HepG2 (cell line): ENCODE results near the gene CORO7. TPM values are rescaled to one million over a fixed set of nuclear protein-coding genes. Genes with fewer than 3 reads are reported as not detected.
A peak's percentile ranks its signal among the peaks of the same experiment; 100 is the strongest.

Source experiments
- AFF4 ChIP-seq: sonication (generic); formaldehyde crosslinking; IDR thresholded peaks from 2 replicates; pipeline ENCODE4 v1.4.0; 2020; ENCODE audit warnings: missing genetic modification reagents
- DR1 ChIP-seq: sonication (generic); formaldehyde crosslinking; IDR thresholded peaks from 2 replicates; pipeline ENCODE4 v1.8.0; 2021; ENCODE audit warnings: mild to moderate bottlenecking, missing genetic modification reagents, inconsistent platforms
- FOXA1 ChIP-seq, 2 experiments: fragments of 450-650 bp in 1 of 2; sonication (generic) in 1 of 2; formaldehyde crosslinking in 1 of 2; IDR thresholded peaks; 2 replicates each; pipeline versions ENCODE4 v1.4.0 to v1.6.1; 2016 to 2020; ENCODE audit warnings: missing genetic modification reagents in 1 of 2
- FOXC1 ChIP-seq: sonication (generic); formaldehyde crosslinking; IDR thresholded peaks from 2 replicates; pipeline ENCODE4 v1.8.0; 2022; ENCODE audit warnings: mild to moderate bottlenecking, missing genetic modification reagents, borderline replicate concordance
- GRHL1 ChIP-seq: sonication (generic); formaldehyde crosslinking; conservative IDR thresholded peaks from 2 replicates; pipeline ENCODE4 v1.8.0; 2022; ENCODE audit warnings: missing genetic modification reagents
- HNRNPL ChIP-seq: fragments of 200-400 bp; formaldehyde crosslinking; IDR thresholded peaks from 2 replicates; pipeline ENCODE4 v1.6.1; 2017; ENCODE audit warnings: mild to moderate bottlenecking, low read depth, low read length
- KDM6A ChIP-seq: IDR thresholded peaks from 2 replicates; pipeline ENCODE4 v1.6.1; 2016; ENCODE audit warnings: low read depth
- KLF9 ChIP-seq: IDR thresholded peaks from 2 replicates; pipeline ENCODE4 v1.6.1; 2016; ENCODE audit warnings: low read depth
- MTA1 ChIP-seq: sonication (generic); formaldehyde crosslinking; IDR thresholded peaks from 2 replicates; pipeline ENCODE4 v1.4.0; 2020; ENCODE audit warnings: missing genetic modification reagents, mild to moderate bottlenecking, borderline replicate concordance
- PHB2 ChIP-seq: fragments of 450-650 bp; IDR thresholded peaks from 2 replicates; pipeline ENCODE4 v1.6.1; 2018; ENCODE audit not compliant: partially characterized antibody
- PHF5A ChIP-seq: IDR thresholded peaks from one replicate; pipeline ENCODE4 v1.6.1; 2018; ENCODE audit warnings: low read depth, missing genetic modification reagents; ENCODE audit not compliant: unreplicated experiment
- RORA ChIP-seq: sonication (generic); formaldehyde crosslinking; IDR thresholded peaks from 2 replicates; pipeline ENCODE4 v1.5.0; 2020; ENCODE audit warnings: mild to moderate bottlenecking, missing genetic modification reagents, moderate library complexity
- RXRA ChIP-seq: sonication (generic); formaldehyde crosslinking; IDR thresholded peaks from 2 replicates; pipeline ENCODE4 v1.5.1; 2020; ENCODE audit warnings: missing genetic modification reagents
- SETDB1 ChIP-seq: sonication (generic); formaldehyde crosslinking; IDR thresholded peaks from 2 replicates; pipeline ENCODE4 v1.5.1; 2020; ENCODE audit warnings: missing genetic modification reagents, mild to moderate bottlenecking, borderline replicate concordance
- SIN3A ChIP-seq: IDR thresholded peaks from 2 replicates; pipeline ENCODE4 v1.6.1; 2011; ENCODE audit warnings: low read depth, mild to moderate bottlenecking, control low read depth, low read length, borderline replicate concordance
- SNRNP70 ChIP-seq: fragments of 200-400 bp; formaldehyde crosslinking; IDR thresholded peaks from 2 replicates; pipeline ENCODE4 v1.6.1; 2017; ENCODE audit warnings: mild to moderate bottlenecking, low read depth, low read length, moderate library complexity
- SRSF1 ChIP-seq: fragments of 200-400 bp; formaldehyde crosslinking; optimal IDR thresholded peaks from 2 replicates; pipeline ENCODE3; 2017; ENCODE audit warnings: mild to moderate bottlenecking, low read depth, low read length, moderate library complexity
- TRIM24 ChIP-seq: sonication (generic); formaldehyde crosslinking; IDR thresholded peaks from 2 replicates; pipeline ENCODE4 v1.8.0; 2022; ENCODE audit warnings: mild to moderate bottlenecking, missing genetic modification reagents
- ZNF205 ChIP-seq: IDR thresholded peaks from 2 replicates; pipeline ENCODE4 v1.6.1; 2018; ENCODE audit warnings: missing biosample characterization, missing genetic modification reagents
- ZNF564 ChIP-seq: sonication (generic); formaldehyde crosslinking; IDR thresholded peaks from 2 replicates; pipeline ENCODE4 v1.8.1; 2023; ENCODE audit warnings: mild to moderate bottlenecking, missing genetic modification reagents
- ZNF724P ChIP-seq: sonication (generic); formaldehyde crosslinking; IDR thresholded peaks from 2 replicates; pipeline ENCODE4 v1.8.0; 2022; ENCODE audit warnings: missing genetic modification reagents, borderline replicate concordance
- ZNF772 ChIP-seq: sonication (generic); formaldehyde crosslinking; IDR thresholded peaks from 2 replicates; pipeline ENCODE4 v1.5.0; 2020; ENCODE audit warnings: mild to moderate bottlenecking, missing genetic modification reagents
- ZSCAN20 ChIP-seq: sonication (generic); formaldehyde crosslinking; IDR thresholded peaks from 2 replicates; pipeline ENCODE4 v1.4.0; 2020; ENCODE audit warnings: missing genetic modification reagents, mild to moderate bottlenecking, borderline replicate concordance
- polyA plus RNA-seq, 8 experiments: library from polyadenylated mRNA; depleted of rRNA in 3 of 8; stranded (reverse) in 7 of 8; unstranded in 1 of 8; fragments of >200 nt; fragmentation: Illumina TruSeq in 4 of 8; extraction: Trizol in 4 of 8; gene quantifications; 2 replicates each; pipeline versions ENCODE4 v1.2.1 to v1.2.3, GENCODE V29; 2011 to 2016; ENCODE audit warnings: low read depth in 4 of 8, missing spikeins in 1 of 8, mixed read lengths in 1 of 8; ENCODE audit not compliant: insufficient read depth in 1 of 8
- total RNA-seq, 5 experiments: library from RNA; depleted of rRNA; stranded (reverse); fragments of >200 nt; fragmentation: Illumina TruSeq; extraction: Trizol; gene quantifications; 2 replicates each; pipeline ENCODE4 v1.2.3, GENCODE V29; 2016; ENCODE audit warnings: low read depth in 1 of 5
- TF ChIP-seq, protein P1 (sequence below): sonication (generic); formaldehyde crosslinking; IDR thresholded peaks from 2 replicates; pipeline ENCODE4 v1.5.0; 2020; ENCODE audit warnings: mild to moderate bottlenecking, missing genetic modification reagents

The CORO7 gene
- total and polyA plus RNA-seq, 2 of the 13 experiments (the other 11 are each of a cell fraction or from before 2014, with no cell fraction given), result 9.9 to 14.3 TPM

GRCh38 chr16:4367393-4367856 is 49.0 kb downstream of the CORO7 start (continued):
- no peak for TF ChIP-seq HNRNPL
- peak; percentile 66; the same call in 1 of the 2 replicates for TF ChIP-seq ZNF772 (CRISPR knock-in tag)
- no peak; the same call in 1 of the 2 replicates for TF ChIP-seq DR1 (CRISPR knock-in tag)
- no peak for TF ChIP-seq SNRNP70
- no peak for TF ChIP-seq PHB2
- no peak for TF ChIP-seq SRSF1
- TF ChIP-seq RORA (CRISPR knock-in tag), result no peak
- no peak for TF ChIP-seq SIN3A
- no peak for TF ChIP-seq ZNF724P (CRISPR knock-in tag)
- peak; percentile 92 for TF ChIP-seq MTA1 (CRISPR knock-in tag)
- TF ChIP-seq, protein P1, sequence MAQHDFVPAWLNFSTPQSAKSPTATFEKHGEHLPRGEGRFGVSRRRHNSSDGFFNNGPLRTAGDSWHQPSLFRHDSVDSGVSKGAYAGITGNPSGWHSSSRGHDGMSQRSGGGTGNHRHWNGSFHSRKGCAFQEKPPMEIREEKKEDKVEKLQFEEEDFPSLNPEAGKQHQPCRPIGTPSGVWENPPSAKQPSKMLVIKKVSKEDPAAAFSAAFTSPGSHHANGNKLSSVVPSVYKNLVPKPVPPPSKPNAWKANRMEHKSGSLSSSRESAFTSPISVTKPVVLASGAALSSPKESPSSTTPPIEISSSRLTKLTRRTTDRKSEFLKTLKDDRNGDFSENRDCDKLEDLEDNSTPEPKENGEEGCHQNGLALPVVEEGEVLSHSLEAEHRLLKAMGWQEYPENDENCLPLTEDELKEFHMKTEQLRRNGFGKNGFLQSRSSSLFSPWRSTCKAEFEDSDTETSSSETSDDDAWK, result no peak
- TF ChIP-seq ZNF205 (CRISPR knock-in tag), result no peak
- no peak for TF ChIP-seq GRHL1
- no peak for TF ChIP-seq FOXA1 (IDR thresholded peaks at IDR 0.05)
- TF ChIP-seq FOXA1 (CRISPR knock-in tag; IDR thresholded peaks at IDR 0.05), result 0 out of 2 replicates have a peak, but pooled peaks have one; percentile 16
- peak; percentile 98 for TF ChIP-seq RXRA (CRISPR knock-in tag)
- TF ChIP-seq SETDB1 (CRISPR knock-in tag), result no peak
- no peak for TF ChIP-seq ZSCAN20 (CRISPR knock-in tag)
- no peak for TF ChIP-seq KLF9 (CRISPR knock-in tag)
- no peak; the same call in 1 of the 2 replicates for TF ChIP-seq FOXC1 (CRISPR knock-in tag)
- TF ChIP-seq ZNF564, result no peak
- TF ChIP-seq AFF4, result no peak
- TF ChIP-seq KDM6A (CRISPR knock-in tag), result peak; percentile 58
- TF ChIP-seq TRIM24, result no peak
- TF ChIP-seq PHF5A, result no peak
